SK-N-MC (cell line): Measurements from ENCODE around the gene AOC3.

Experiments
- EZH2 ChIP-seq: fragments of 200-600 bp; sonication (generic); IDR thresholded peaks from one replicate; pipeline ENCODE4 v1.6.1; 2017; ENCODE audit warnings: antibody characterized with exemption
- FOXP2 ChIP-seq: optimal IDR thresholded peaks from 2 replicates; pipeline ENCODE3; 2011; ENCODE audit warnings: mild to moderate bottlenecking, moderate library complexity; ENCODE audit not compliant: insufficient read depth; ENCODE audit errors: extremely low read length, control extremely low read depth

DNA sequence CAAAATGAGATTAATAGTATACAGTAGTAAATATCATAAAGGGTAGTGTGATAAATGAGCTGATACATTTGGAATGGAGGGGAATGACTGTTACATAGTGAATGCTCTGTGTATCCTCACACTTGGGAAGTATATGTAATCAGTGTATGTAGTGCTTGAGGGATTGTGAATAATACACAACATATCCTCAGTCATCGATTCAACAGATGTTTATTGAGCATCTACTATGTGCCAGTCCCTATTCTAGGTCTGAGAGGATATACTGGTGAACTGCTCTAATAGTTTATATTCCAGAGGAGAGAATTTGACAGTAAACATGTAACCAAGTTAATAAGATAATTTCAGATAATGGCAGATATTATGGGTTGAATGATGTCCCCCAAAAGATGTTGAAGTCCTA lies 23.5 kb upstream of the AOC3 start:
- TF ChIP-seq EZH2 (no peak), FOXP2 (no peak)
